PFSK-1 (cell line): ENCODE results near the gene TMEM238L.

Experiments
- POLR2AphosphoS5 ChIP-seq: IDR thresholded peaks from 2 replicates; pipeline ENCODE4 v1.6.1; 2012; ENCODE audit warnings: low read depth, mild to moderate bottlenecking, control low read depth, low read length, moderate library complexity
- SIN3A ChIP-seq: IDR thresholded peaks from 2 replicates; pipeline ENCODE4 v1.6.1; 2012; ENCODE audit warnings: mild to moderate bottlenecking, low read length, moderate library complexity, borderline replicate concordance; ENCODE audit not compliant: insufficient read depth
- TF ChIP-seq, protein P1 (sequence below), 2 experiments: IDR thresholded peaks; 2 replicates each; pipeline versions ENCODE4 v1.6.1 to v1.8.0; 2011 to 2012; ENCODE audit warnings: low read depth in 2 of 2, low read length in 2 of 2, control low read depth in 1 of 2, inconsistent platforms in 1 of 2, mild to moderate bottlenecking in 1 of 2, moderate library complexity in 1 of 2; ENCODE audit not compliant: insufficient read depth in 1 of 2

DNA sequence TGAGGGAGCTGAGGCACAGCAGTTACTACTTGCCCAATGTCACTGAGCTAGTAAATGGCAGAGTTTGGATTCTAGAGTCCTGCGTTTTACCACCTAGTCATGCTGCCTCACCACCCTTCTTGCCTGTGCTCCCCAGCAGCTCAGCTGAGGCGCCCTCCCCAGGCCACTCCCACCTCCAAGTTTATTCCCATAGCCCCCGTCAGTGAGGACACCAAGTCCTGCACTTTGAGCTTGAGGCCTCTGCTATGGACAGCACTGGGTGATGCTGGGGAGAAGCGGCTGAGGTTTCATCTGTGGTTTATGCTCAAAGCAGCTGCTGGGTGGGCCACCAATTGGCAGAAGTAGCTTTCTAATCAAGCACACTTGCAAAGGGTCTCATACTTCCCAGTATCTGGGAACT, 36.7 kb downstream of the TMEM238L start:
- TF ChIP-seq POLR2AphosphoS5 (no peak), SIN3A (no peak)
- TF ChIP-seq, protein P1, sequence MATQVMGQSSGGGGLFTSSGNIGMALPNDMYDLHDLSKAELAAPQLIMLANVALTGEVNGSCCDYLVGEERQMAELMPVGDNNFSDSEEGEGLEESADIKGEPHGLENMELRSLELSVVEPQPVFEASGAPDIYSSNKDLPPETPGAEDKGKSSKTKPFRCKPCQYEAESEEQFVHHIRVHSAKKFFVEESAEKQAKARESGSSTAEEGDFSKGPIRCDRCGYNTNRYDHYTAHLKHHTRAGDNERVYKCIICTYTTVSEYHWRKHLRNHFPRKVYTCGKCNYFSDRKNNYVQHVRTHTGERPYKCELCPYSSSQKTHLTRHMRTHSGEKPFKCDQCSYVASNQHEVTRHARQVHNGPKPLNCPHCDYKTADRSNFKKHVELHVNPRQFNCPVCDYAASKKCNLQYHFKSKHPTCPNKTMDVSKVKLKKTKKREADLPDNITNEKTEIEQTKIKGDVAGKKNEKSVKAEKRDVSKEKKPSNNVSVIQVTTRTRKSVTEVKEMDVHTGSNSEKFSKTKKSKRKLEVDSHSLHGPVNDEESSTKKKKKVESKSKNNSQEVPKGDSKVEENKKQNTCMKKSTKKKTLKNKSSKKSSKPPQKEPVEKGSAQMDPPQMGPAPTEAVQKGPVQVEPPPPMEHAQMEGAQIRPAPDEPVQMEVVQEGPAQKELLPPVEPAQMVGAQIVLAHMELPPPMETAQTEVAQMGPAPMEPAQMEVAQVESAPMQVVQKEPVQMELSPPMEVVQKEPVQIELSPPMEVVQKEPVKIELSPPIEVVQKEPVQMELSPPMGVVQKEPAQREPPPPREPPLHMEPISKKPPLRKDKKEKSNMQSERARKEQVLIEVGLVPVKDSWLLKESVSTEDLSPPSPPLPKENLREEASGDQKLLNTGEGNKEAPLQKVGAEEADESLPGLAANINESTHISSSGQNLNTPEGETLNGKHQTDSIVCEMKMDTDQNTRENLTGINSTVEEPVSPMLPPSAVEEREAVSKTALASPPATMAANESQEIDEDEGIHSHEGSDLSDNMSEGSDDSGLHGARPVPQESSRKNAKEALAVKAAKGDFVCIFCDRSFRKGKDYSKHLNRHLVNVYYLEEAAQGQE (IDR thresholded peaks at IDR 0.05; ENCODE audit: insufficient read depth in 1 of 2, low read depth in 2 of 2, low read length in 2 of 2), result no peak
